Mesendoderm (in vitro differentiated cells): ENCODE measurements around the gene GK2.
A peak's percentile ranks its signal among the peaks of the same experiment; 100 is the strongest.

Source experiments
- DNase-seq: peaks from one replicate; pipeline ENCODE4 v3.0.0; 2013
- H2AK5ac ChIP-seq: 2 replicates; pipeline ENCODE4 v1.6.1; 2013; ENCODE audit warnings: low read length, inconsistent platforms
- H2BK120ac ChIP-seq: 2 replicates; pipeline ENCODE4 v1.6.1; 2013; ENCODE audit warnings: low read depth, mild to moderate bottlenecking, low read length, moderate library complexity, mixed read lengths
- H2BK15ac ChIP-seq: replicated peaks from 2 replicates; pipeline ENCODE4 v1.6.1; 2013; ENCODE audit warnings: low read depth, mild to moderate bottlenecking, moderate library complexity
- H2BK5ac ChIP-seq: 2 replicates; pipeline ENCODE4 v1.6.1; 2013; ENCODE audit warnings: low read length, inconsistent platforms
- H3K18ac ChIP-seq: 2 replicates; pipeline ENCODE4 v1.6.1; 2013; ENCODE audit warnings: mild to moderate bottlenecking, low read length, mixed read lengths
- H3K23ac ChIP-seq: one replicate; pipeline ENCODE4 v1.6.1; 2013; ENCODE audit warnings: low read length
- H3K27ac ChIP-seq: 2 replicates; pipeline ENCODE4 v1.5.1; 2013; ENCODE audit warnings: low read depth, mild to moderate bottlenecking, inconsistent platforms, low read length, moderate library complexity
- H3K27me3 ChIP-seq: 2 replicates; pipeline ENCODE4 v1.6.1; 2013; ENCODE audit warnings: low read length, control low read depth, mild to moderate bottlenecking, inconsistent platforms; ENCODE audit not compliant: insufficient read depth, poor library complexity
- H3K36me3 ChIP-seq: 2 replicates; pipeline ENCODE4 v1.6.1; 2013; ENCODE audit warnings: low read length, inconsistent platforms; ENCODE audit not compliant: control insufficient read depth, insufficient read depth
- H3K4ac ChIP-seq: one replicate; pipeline ENCODE4 v1.6.1; 2013; ENCODE audit warnings: low read depth, mild to moderate bottlenecking, low read length, moderate library complexity
- H3K4me1 ChIP-seq: 2 replicates; pipeline ENCODE4 v1.6.1; 2013; ENCODE audit warnings: low read depth, low read length, inconsistent platforms; ENCODE audit not compliant: control insufficient read depth
- H3K4me2 ChIP-seq: 2 replicates; pipeline ENCODE4 v1.6.1; 2013; ENCODE audit warnings: low read length
- H3K4me3 ChIP-seq: 2 replicates; pipeline ENCODE4 v1.5.1; 2013; ENCODE audit warnings: mild to moderate bottlenecking, low read length
- H3K56ac ChIP-seq: one replicate; pipeline ENCODE4 v1.6.1; 2013; ENCODE audit warnings: low read length
- H3K79me1 ChIP-seq: 2 replicates; pipeline ENCODE4 v1.6.1; 2013; ENCODE audit warnings: low read length, inconsistent platforms
- H3K79me2 ChIP-seq: 2 replicates; pipeline ENCODE4 v1.6.1; 2013; ENCODE audit warnings: mild to moderate bottlenecking, low read length; ENCODE audit not compliant: control insufficient read depth, insufficient read depth
- H3K9ac ChIP-seq: 2 replicates; pipeline ENCODE4 v1.6.1; 2013; ENCODE audit warnings: low read length, inconsistent platforms
- H4K5ac ChIP-seq: one replicate; pipeline ENCODE4 v1.6.1; 2013; ENCODE audit warnings: low read length
- H4K8ac ChIP-seq: one replicate; pipeline ENCODE4 v1.6.1; 2013; ENCODE audit warnings: low read depth, mild to moderate bottlenecking, control low read depth, low read length, moderate library complexity
- WGBS: extraction: QIAGEN DNeasy Blood & Tissue Kit; methylation state at CpG from one replicate; pipeline ENCODE4 v1.1.7; 2013; ENCODE audit warnings: low lambda C conversion rate, missing lambda C conversion rate; ENCODE audit not compliant: insufficient coverage; ENCODE audit errors: extremely low coverage; 5-methylcytosine and 5-hydroxymethylcytosine counted together

The GK2 gene

GRCh38 chr4:79421483-79421882 is 13.5 kb upstream of the GK2 start:
- no peaks in the 10 kb centered on the region for H3K79me2 ChIP-seq
- no peak overlapping the region for H2BK5ac ChIP-seq
- no peak overlapping the region for H2BK120ac ChIP-seq
- H3K27me3 ChIP-seq: no peaks in the 10 kb centered on the region
- no peak overlapping the region for H3K56ac ChIP-seq
- H3K9ac ChIP-seq: no peak overlapping the region
- no peak overlapping the region for H2AK5ac ChIP-seq
- no peaks in the 10 kb centered on the region for H3K4me1 ChIP-seq
- no peak overlapping the region for H3K27ac ChIP-seq
- H3K36me3 ChIP-seq: no peaks in the 10 kb centered on the region
- WGBS: no CpG with 5 or more reads among the region's 2 CpGs
- H3K23ac ChIP-seq: no peak overlapping the region
- no peak overlapping the region for H4K5ac ChIP-seq
- H3K18ac ChIP-seq: no peak overlapping the region
- H4K8ac ChIP-seq: no peak overlapping the region
- H2BK15ac ChIP-seq: no peak overlapping the region
- H3K79me1 ChIP-seq: no peaks in the 10 kb centered on the region
- H3K4me3 ChIP-seq: no peak overlapping the region
- no peak for DNase-seq
- no peak overlapping the region for H3K4me2 ChIP-seq
- no peak overlapping the region for H3K4ac ChIP-seq

DNA sequence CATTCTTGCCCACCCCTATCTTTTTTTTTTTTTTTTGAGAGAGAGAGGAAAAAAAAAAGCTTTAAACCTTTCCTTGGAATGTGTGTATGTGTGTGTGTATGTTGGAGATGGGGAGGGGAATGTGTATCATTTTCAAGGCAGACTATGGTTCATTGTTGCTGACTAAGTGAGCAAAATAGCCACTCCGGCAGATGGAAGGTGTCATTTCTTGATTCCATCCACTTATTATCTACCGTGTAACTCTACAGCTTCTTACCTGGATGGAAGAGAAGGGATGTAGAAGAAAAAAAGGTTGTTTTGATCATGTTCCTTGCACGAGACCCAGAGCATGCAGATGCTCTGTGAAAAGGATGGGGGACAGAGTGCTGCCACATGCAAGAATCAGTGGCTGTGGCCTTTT is 5.9 kb upstream of the GK2 start:
- Histone ChIP-seq H3K27me3 (no peaks in the 10 kb centered on the region), H4K5ac (no peak overlapping the region), H3K18ac (no peak overlapping the region), H3K36me3 (no peaks in the 10 kb centered on the region), H3K9ac (no peak overlapping the region), H2BK5ac (no peak overlapping the region), H3K79me2 (no peaks in the 10 kb centered on the region), H2AK5ac (no peak overlapping the region), H2BK120ac (no peak overlapping the region), H3K4ac (no peak overlapping the region), H4K8ac (no peak overlapping the region), H3K27ac (no peak overlapping the region), H2BK15ac (no peak overlapping the region), H3K4me1 (no peaks in the 10 kb centered on the region), H3K4me3 (no peak overlapping the region), H3K79me1 (no peaks in the 10 kb centered on the region), H3K4me2 (no peak overlapping the region), H3K56ac (no peak overlapping the region), H3K23ac (no peak overlapping the region)
- no CpG with 5 or more reads among the region's 3 CpGs for WGBS
- no peak for DNase-seq

- H3K27ac ChIP-seq: no peak overlapping the region
- no peaks in the 10 kb centered on the region for H3K36me3 ChIP-seq
Observed at GRCh38 chr4:79413032-79413885, 5.2 kb upstream of the GK2 start.

DNA sequence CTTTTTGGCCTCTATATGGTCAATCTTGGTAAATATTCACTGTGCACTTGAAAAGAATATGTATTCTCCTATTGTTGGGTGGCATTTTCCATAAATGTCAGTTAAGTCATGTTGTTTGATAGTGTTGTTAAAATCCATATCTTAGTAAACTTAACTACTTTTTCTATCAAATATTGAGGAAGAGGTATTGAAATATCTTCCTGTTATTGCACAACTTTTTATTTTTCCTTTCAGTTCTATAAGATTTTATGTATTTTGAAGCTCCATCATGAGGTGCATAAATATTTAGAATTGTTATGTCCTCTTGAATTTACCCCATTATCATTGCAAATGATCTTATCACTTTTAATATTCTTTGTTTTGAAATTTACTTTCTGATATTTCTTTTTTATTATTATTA is 3.4 kb downstream of the GK2 start:
- Histone ChIP-seq H3K23ac (no peak overlapping the region), H3K4me2 (no peak overlapping the region), H3K4ac (no peak overlapping the region), H2BK120ac (no peak overlapping the region), H3K18ac (no peak overlapping the region), H4K5ac (no peak overlapping the region), H2BK15ac (no peak overlapping the region), H2BK5ac (no peak overlapping the region), H3K79me1 (no peaks in the 10 kb centered on the region), H4K8ac (no peak overlapping the region), H3K9ac (no peak overlapping the region), H3K27ac (no peak overlapping the region), H3K4me3 (no peak overlapping the region), H3K36me3 (no peaks in the 10 kb centered on the region), H3K27me3 (no peaks in the 10 kb centered on the region), H3K56ac (no peak overlapping the region), H3K4me1 (no peaks in the 10 kb centered on the region), H2AK5ac (no peak overlapping the region), H3K79me2 (no peaks in the 10 kb centered on the region)
- no peak for DNase-seq

More at GRCh38 chr4:79413032-79413885, 5.2 kb upstream of the GK2 start:
- no peak overlapping the region for H4K8ac ChIP-seq
- WGBS: no CpG with 5 or more reads among the region's 9 CpGs
- H2BK120ac ChIP-seq: no peak overlapping the region
- no peak overlapping the region for H2BK15ac ChIP-seq
- no peak overlapping the region for H3K56ac ChIP-seq
- H3K27me3 ChIP-seq: no peaks in the 10 kb centered on the region
- no peak overlapping the region for H3K4ac ChIP-seq
- H2AK5ac ChIP-seq: no peak overlapping the region
- no peak overlapping the region for H3K9ac ChIP-seq
- no peak for DNase-seq
- no peak overlapping the region for H3K23ac ChIP-seq
- no peaks in the 10 kb centered on the region for H3K79me2 ChIP-seq
- no peak overlapping the region for H3K18ac ChIP-seq
- H3K4me2 ChIP-seq: no peak overlapping the region
- no peaks in the 10 kb centered on the region for H3K4me1 ChIP-seq
- H2BK5ac ChIP-seq: no peak overlapping the region
- H4K5ac ChIP-seq: no peak overlapping the region
- H3K79me1 ChIP-seq: no peaks in the 10 kb centered on the region
- no peak overlapping the region for H3K4me3 ChIP-seq

DNA sequence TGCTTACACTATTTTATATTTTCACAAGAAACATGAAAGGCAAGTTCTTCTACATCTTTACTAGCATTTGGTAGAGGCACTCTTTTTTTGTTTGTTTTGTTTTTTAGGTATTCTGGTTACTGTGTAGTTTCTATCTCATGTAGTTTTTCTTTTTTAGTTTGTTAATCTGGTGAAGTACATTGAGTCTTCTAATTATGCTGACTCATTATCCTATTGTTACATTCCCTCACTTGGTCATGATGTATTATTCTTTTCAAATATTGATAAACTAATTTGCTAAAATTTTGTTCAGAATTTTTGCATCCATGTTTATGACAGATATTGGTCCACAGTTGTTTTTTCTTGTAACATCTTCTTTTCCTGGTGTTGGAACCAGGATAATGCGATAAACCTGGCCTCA is 4.7 kb downstream of the GK2 start:
- H3K9ac ChIP-seq: no peak overlapping the region
- no peak overlapping the region for H2BK120ac ChIP-seq
- no peak overlapping the region for H3K18ac ChIP-seq
- no peak overlapping the region for H3K4me2 ChIP-seq
- H4K5ac ChIP-seq: no peak overlapping the region
- no peak overlapping the region for H3K27ac ChIP-seq
- no CpG with 5 or more reads among the region's 1 CpG for WGBS
- H2AK5ac ChIP-seq: no peak overlapping the region
- no peak overlapping the region for H3K4ac ChIP-seq
- no peaks in the 10 kb centered on the region for H3K4me1 ChIP-seq
- no peaks in the 10 kb centered on the region for H3K27me3 ChIP-seq
- no peak overlapping the region for H3K4me3 ChIP-seq
- H3K36me3 ChIP-seq: no peaks in the 10 kb centered on the region
- no peak overlapping the region for H2BK15ac ChIP-seq
- H4K8ac ChIP-seq: no peak overlapping the region
- H3K79me2 ChIP-seq: no peaks in the 10 kb centered on the region
- H3K56ac ChIP-seq: no peak overlapping the region
- no peak for DNase-seq
- no peak overlapping the region for H3K23ac ChIP-seq
- H3K79me1 ChIP-seq: no peaks in the 10 kb centered on the region
- no peak overlapping the region for H2BK5ac ChIP-seq

GRCh38 chr4:79402332-79402851 is 5.6 kb downstream of the GK2 start:
- no peak overlapping the region for H3K4me2 ChIP-seq
- H3K27ac ChIP-seq: no peak overlapping the region
- H3K4ac ChIP-seq: no peak overlapping the region
- H3K79me1 ChIP-seq: no peaks in the 10 kb centered on the region
- no CpG with 5 or more reads among the region's 1 CpG for WGBS
- no peak overlapping the region for H3K23ac ChIP-seq
- no peaks in the 10 kb centered on the region for H3K27me3 ChIP-seq
- no peak overlapping the region for H3K4me3 ChIP-seq
- H2BK15ac ChIP-seq: no peak overlapping the region
- H3K9ac ChIP-seq: no peak overlapping the region
- no peak overlapping the region for H2AK5ac ChIP-seq
- H2BK120ac ChIP-seq: peak overlapping the region; percentile 28
- H4K8ac ChIP-seq: no peak overlapping the region
- peak; percentile 43 for DNase-seq
- no peaks in the 10 kb centered on the region for H3K36me3 ChIP-seq
- H3K56ac ChIP-seq: no peak overlapping the region
- no peak overlapping the region for H2BK5ac ChIP-seq
- H3K79me2 ChIP-seq: no peaks in the 10 kb centered on the region
- no peak overlapping the region for H4K5ac ChIP-seq
- H3K4me1 ChIP-seq: no peaks in the 10 kb centered on the region
- no peak overlapping the region for H3K18ac ChIP-seq
